Tibial nerve (tissue), 4 donors: ENCODE measurements around the gene MATN4. TPM values are rescaled to one million over a fixed set of nuclear protein-coding genes. Genes with fewer than 3 reads are reported as not detected.

Experiments
- DNase-seq, 2 donors: peaks; one replicate each; pipeline ENCODE4 v3.0.0-alpha.2; 2019; ENCODE audit warnings: low spot score in 2 of 2
- H3K27ac ChIP-seq, 4 donors: fragments of 200-600 bp; sonication (generic) in 3 of 4; one replicate each; pipeline ENCODE4 v1.5.1; 2017 to 2019; ENCODE audit warnings: mild to moderate bottlenecking in 1 of 4
- H3K27me3 ChIP-seq, 2 donors: fragments of 200-600 bp; sonication (generic) in 1 of 2; one replicate each; pipeline versions ENCODE4 v1.5.1 to v1.6.0; 2017 to 2019
- H3K36me3 ChIP-seq, 3 donors: fragments of 200-600 bp; sonication (generic); one replicate each; pipeline ENCODE4 v1.5.1; 2018 to 2019
- H3K4me1 ChIP-seq, 4 donors: fragments of 200-600 bp; sonication (generic) in 3 of 4; one replicate each; pipeline ENCODE4 v1.5.1; 2017 to 2019
- H3K4me3 ChIP-seq, 4 donors: fragments of 200-600 bp; sonication (generic) in 3 of 4; one replicate each; pipeline ENCODE4 v1.5.1; 2017 to 2019; ENCODE audit warnings: mild to moderate bottlenecking in 1 of 4, moderate library complexity in 1 of 4
- H3K9me3 ChIP-seq, 4 donors: fragments of 200-600 bp; sonication (generic) in 3 of 4; one replicate each; pipeline ENCODE4 v1.5.1; 2017 to 2019
- EP300 ChIP-seq, 2 donors: sonication (generic); formaldehyde crosslinking; IDR thresholded peaks; one replicate each; pipeline ENCODE4 v1.6.1; 2017; ENCODE audit warnings: antibody characterized with exemption in 2 of 2, mild to moderate bottlenecking in 1 of 2
- POLR2A ChIP-seq, 2 donors: fragments of 450-650 bp; IDR thresholded peaks; one replicate each; pipeline ENCODE4 v1.6.1; 2017; ENCODE audit warnings: antibody characterized with exemption in 2 of 2, mild to moderate bottlenecking in 2 of 2, moderate library complexity in 2 of 2
- WGBS, 2 donors: methylation state at CpG; one replicate each; pipeline ENCODE4 v1.1.5; 2018; 5-methylcytosine and 5-hydroxymethylcytosine counted together
- total RNA-seq, 4 donors: library from RNA; depleted of rRNA; stranded (reverse); fragments of >200 nt; gene quantifications; one replicate each; pipeline ENCODE4 v1.1.0, GENCODE V29; 2016
- TF ChIP-seq, protein P1 (sequence below), 5 experiments: fragments of 200-600 bp in 3 of 5; fragments of 450-650 bp in 2 of 5; sonication (generic) in 3 of 5; IDR thresholded peaks; one replicate each; pipeline ENCODE4 v1.5.1; 2016 to 2019; ENCODE audit warnings: antibody characterized with exemption in 5 of 5, mild to moderate bottlenecking in 3 of 5, moderate library complexity in 2 of 5

Gene MATN4
- total RNA-seq, 4 donors from 2014 or later, result not detected

GRCh38 chr20:45307076-45307640, 941 bp downstream of the MATN4 start:
- no peak overlapping the region for H3K4me3 ChIP-seq
- peaks cover 0 to 64% of the 10 kb centered on the region in 2 donors for H3K27me3 ChIP-seq
- no peak for DNase-seq
- H3K9me3 ChIP-seq, result no peaks in the 10 kb centered on the region
- H3K4me1 ChIP-seq, result peaks cover 0 to 34% (median 0%) of the 10 kb centered on the region in 4 donors
- H3K36me3 ChIP-seq, result no peaks in the 10 kb centered on the region
- no peak overlapping the region for H3K27ac ChIP-seq
- no peak for TF ChIP-seq POLR2A (IDR thresholded peaks at IDR 0.05)
- TF ChIP-seq, protein P1, sequence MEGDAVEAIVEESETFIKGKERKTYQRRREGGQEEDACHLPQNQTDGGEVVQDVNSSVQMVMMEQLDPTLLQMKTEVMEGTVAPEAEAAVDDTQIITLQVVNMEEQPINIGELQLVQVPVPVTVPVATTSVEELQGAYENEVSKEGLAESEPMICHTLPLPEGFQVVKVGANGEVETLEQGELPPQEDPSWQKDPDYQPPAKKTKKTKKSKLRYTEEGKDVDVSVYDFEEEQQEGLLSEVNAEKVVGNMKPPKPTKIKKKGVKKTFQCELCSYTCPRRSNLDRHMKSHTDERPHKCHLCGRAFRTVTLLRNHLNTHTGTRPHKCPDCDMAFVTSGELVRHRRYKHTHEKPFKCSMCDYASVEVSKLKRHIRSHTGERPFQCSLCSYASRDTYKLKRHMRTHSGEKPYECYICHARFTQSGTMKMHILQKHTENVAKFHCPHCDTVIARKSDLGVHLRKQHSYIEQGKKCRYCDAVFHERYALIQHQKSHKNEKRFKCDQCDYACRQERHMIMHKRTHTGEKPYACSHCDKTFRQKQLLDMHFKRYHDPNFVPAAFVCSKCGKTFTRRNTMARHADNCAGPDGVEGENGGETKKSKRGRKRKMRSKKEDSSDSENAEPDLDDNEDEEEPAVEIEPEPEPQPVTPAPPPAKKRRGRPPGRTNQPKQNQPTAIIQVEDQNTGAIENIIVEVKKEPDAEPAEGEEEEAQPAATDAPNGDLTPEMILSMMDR (IDR thresholded peaks at IDR 0.05), result no peak
- TF ChIP-seq EP300 (IDR thresholded peaks at IDR 0.05), result no peak
- 40 to 64% methylated on average over 16 of the region's 16 CpGs for WGBS, 2 donors

GRCh38 chr20:45306431-45306982, 1.6 kb downstream of the MATN4 start, which contains the start of gene RBPJL:
TSS of gene RBPJL (plus strand) at chr20:45306840. CDS start at chr20:45306923, 83 bp downstream.
- no peak for DNase-seq

GRCh38 chr20:45305262-45305661, 2.8 kb downstream of the MATN4 start:
- DNase-seq, result no peak
- H3K4me1 ChIP-seq, result peaks cover 0 to 23% (median 0%) of the 10 kb centered on the region in 4 donors
- H3K27me3 ChIP-seq, result peaks cover 0 to 51% of the 10 kb centered on the region in 2 donors
- H3K4me3 ChIP-seq, result no peak overlapping the region
- WGBS, 2 donors, result 83 to 88% methylated on average over 4 of the region's 4 CpGs
- H3K27ac ChIP-seq, result no peak overlapping the region
- no peaks in the 10 kb centered on the region for H3K36me3 ChIP-seq
- H3K9me3 ChIP-seq, result no peaks in the 10 kb centered on the region
- TF ChIP-seq, protein P1 (IDR thresholded peaks at IDR 0.05), result no peak
- TF ChIP-seq EP300 (IDR thresholded peaks at IDR 0.05) (no peak), POLR2A (IDR thresholded peaks at IDR 0.05) (no peak)

More at GRCh38 chr20:45306431-45306982, 1.6 kb downstream of the MATN4 start, which contains the start of gene RBPJL:
- Histone ChIP-seq H3K4me3 (no peak within 1 kb of the TSS), H3K27ac (no peak within 1 kb of the TSS), H3K36me3 (no peaks in the 10 kb centered on the region), H3K9me3 (no peaks in the 10 kb centered on the region), H3K27me3 (peaks cover 0 to 58% of the 10 kb centered on the region in 2 donors), H3K4me1 (peaks cover 0 to 28% (median 0%) of the 10 kb centered on the region in 4 donors)
- WGBS, 2 donors, result 33 to 34% methylated on average over 18 to 41 of the region's 41 CpGs
- no peak for TF ChIP-seq POLR2A (IDR thresholded peaks at IDR 0.05)
- TF ChIP-seq, protein P1 (IDR thresholded peaks at IDR 0.05), result peak; percentile 66 to 74 (median 67)

DNA sequence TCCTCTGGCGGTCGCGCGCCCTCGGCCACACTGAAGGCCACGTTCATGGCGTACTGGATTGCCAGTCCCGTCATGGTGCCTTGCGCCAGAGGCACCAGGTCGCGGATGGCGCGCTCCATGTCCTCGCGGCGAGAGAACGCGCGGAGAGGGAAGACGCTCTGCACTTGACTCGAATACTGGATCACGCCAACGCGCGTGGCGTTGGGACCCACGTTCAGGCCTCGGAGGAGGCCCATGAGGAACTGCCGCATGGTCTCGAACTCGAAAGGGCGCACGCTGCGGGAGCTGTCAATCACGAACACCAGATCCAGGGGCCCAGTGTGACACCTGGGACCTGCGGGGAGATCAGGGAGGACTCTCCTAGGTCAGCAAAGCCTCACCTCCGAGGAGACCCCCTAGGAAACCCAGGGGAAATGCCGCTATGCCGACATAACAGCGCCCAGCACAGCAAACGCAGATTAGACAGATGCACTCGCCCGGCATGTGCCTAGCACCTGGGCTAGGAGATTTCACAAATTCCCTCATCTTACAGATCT, 3.6 kb downstream of the MATN4 start:
- no peaks in the 10 kb centered on the region for H3K36me3 ChIP-seq
- no peak for DNase-seq
- H3K9me3 ChIP-seq, result no peaks in the 10 kb centered on the region
- H3K27ac ChIP-seq, result no peak overlapping the region
- 83 to 84% methylated on average over 43 of the region's 43 CpGs for WGBS, 2 donors
- H3K27me3 ChIP-seq, result peaks cover 0 to 47% of the 10 kb centered on the region in 2 donors
- TF ChIP-seq, protein P1 (IDR thresholded peaks at IDR 0.05), result no peak
- TF ChIP-seq EP300 (IDR thresholded peaks at IDR 0.05), result no peak
- no peak for TF ChIP-seq POLR2A (IDR thresholded peaks at IDR 0.05)
- H3K4me3 ChIP-seq, result no peak overlapping the region
- H3K4me1 ChIP-seq, result peaks cover 0 to 23% (median 0%) of the 10 kb centered on the region in 4 donors
